HG02798 (cell line): ENCODE results near the gene NDFIP2.
A peak's percentile ranks its signal among the peaks of the same experiment; 100 is the strongest.

ENCODE experiments used
- ATAC-seq: cut with Tn5 transposase; IDR thresholded peaks from one replicate; pipeline ENCODE4 v1.9.1; 2021; ENCODE audit warnings: mild to moderate bottlenecking; ENCODE audit not compliant: unreplicated experiment, poor library complexity

NDFIP2 gene

DNA sequence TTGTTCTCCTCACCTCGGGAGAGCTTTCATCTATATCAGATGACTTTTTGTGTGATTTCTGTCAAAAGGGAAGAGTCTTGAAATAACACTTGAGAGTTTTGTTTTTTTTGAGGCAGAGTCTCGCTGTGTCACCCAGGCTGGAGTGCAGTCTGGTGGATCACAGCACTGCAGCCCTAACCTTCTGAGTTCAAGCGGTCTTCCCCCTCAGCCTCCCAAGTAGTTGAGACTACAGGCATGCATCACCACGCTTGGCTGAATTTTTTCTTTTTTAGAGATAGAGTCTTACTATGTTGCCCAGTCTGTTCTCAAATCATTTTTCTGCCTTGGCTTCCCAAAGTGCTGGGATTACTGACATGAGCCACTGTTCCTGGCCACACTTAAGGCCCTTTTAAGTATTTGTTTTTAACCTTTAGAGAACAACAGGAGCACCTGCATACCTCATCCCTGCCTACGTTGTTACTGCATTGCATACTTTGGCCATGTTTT is 11.4 kb downstream of the NDFIP2 start:
- no peak for ATAC-seq

DNA sequence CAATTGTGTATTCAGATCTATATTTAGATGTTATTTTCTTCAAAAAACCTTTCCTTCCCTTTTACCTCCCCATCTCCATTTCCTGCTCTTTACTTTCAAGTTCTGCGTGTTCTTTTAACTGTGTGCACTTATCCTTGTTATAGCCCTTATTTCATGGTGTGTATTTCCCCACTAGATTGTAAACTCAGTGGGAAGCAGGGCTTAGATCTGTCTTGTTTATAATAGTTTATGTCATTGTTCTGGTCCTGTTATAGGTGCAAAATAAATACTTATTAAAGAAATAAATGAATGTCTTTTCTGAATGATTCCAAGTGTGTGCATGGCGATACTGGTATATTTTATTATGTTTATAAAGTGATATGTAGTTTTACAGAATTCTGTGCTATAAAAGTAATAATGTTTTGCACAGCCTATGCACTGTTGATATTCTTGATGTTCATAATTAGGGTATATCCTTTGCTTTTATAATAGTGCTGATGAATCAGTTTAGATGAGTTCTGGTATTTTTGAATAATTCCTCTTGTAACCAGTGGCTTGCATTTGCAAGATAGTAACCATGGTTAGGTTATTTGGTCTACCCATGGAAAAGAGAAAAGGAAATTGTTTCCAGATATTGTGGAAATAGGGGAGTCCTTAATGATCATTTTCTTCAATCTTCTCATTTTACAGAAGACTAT is 12.1 kb downstream of the NDFIP2 start:
- no peak for ATAC-seq

DNA sequence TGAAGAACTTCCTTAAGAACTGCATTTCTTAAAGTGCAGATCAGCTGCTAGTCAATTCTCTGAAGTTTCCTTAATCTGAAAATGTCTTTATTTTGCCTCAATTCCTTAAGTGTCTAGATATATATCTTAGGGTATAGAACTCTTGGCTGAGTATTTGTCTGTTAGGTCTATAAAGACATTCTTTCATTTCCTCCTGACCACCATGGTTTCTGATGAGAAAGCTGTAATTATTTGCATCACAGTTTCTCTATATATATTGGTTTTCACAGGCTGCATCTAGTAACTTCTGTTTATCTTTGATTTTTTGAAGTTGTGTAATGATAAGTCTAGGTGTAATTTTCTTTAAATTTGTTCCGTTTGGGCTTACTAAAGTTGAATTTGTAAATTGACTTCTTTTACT is 15.2 kb downstream of the NDFIP2 start:
- peak; percentile 85 for ATAC-seq

DNA sequence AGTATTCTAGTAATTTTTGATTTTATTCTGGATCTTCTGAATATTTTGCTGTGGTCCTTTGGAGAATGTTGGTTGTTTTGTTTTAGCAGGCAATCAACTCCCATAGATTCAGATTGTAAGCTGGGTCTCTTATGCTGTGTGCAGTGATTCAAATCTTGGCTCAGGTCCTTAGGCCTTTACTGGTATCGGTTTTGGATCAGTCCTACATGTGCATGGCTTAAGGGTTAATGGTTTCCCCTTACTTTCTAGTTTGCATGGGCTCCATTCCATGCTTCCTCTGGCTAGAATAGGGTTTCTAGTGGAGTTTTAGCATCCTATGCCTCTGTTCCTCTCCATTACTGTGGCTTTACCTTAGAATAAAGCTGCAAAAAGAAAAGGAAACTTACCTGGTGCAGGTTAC is 16.1 kb downstream of the NDFIP2 start:
- ATAC-seq: no peak

DNA sequence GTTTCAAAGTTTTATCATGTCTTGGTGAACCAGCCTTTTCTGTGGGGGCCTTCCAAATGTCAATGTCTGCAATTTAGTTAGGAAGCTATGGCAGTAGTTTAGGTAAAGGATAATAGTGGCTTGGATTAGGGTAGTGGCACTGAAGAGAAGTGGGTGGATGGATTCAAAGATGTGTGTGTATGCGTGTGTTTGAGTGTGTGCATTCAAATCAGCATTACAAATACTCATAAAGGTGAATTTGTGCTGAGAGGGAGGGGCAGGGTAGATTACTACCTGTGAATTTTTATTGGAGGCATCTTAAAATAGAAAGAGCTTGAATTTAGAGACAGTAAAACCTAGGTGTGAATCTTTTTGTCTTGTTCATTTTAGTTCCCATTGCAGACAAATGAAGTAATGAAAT is 16.9 kb downstream of the NDFIP2 start:
- no peak for ATAC-seq

DNA sequence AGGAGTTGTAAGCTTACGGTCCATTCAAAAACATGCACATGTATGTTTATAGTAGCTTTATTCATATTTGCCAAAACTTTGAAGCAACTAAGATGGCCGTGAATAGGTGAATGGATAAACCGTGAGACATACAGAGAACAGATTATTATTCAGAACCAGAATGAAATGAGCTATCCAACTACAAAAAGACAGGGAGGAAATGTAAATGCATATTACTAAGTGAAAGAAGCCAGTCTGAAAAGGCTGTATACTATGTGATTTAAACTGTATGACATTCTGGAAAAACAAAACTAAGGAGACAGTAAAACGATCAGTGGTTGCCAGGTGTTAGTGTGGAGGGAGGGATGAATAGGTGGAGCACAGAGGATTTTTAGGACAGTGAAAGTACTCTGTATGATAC is 19.9 kb downstream of the NDFIP2 start:
- no peak for ATAC-seq

DNA sequence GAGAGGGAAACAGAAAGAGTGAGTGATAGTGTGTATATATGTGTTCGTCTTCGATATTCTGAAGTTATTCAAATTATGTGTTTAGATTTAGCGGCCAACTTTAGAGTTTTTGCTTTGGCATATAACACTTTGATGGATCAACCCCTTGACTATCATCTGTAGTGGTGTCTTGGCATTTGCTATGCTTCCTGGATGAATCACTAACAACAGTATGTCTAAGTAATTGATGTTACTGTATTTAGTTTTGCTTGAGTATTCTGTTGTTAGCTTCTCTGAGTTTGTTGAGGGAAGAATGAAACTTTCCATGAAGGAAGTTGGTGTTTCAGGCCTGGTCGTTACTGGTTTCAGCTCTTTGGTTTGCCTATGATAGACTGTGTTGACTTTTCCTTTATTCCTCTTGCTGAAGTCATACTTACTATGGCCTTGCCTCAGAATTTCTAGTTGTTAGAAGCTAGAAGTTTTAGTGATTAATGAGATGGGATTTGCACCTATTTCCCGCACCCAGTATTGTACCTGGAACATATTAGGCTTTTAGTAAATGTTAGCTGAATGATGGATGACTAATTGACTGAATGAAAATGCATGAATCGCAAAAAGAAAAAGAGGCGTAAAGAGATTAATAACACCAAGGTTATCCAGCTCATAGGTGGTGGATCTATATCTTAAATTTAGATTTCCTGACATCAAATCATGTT is 20.7 kb downstream of the NDFIP2 start:
- no peak for ATAC-seq

DNA sequence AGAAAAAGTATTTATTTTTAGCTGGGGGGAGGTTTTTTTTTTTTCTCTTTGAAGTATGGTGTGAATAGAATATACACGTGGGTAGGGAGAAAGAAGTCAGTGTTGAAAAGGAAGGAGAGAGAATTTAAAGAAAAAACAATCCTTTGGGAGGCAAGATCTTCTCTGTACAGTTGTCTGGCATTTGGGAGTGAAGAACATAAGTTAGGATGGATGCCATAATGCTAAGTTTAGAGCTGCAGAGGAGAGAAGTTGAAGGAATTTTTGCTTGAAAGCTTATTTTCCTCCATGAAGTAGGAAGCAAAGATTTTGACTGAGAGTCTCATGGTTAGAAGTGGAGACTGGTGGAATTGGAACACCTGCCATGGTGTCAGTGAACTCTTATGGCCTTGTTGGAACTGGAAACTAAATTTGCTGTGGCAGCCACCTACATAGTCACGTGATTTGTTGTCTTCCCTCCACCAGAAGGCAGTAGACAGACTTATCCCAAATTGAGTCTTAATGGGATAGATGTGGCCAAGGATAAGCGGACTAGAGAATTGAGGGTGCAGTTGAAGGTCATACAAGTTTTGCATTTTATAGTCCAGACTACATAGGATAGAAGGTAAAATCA is 22.0 kb downstream of the NDFIP2 start:
- ATAC-seq: no peak

DNA sequence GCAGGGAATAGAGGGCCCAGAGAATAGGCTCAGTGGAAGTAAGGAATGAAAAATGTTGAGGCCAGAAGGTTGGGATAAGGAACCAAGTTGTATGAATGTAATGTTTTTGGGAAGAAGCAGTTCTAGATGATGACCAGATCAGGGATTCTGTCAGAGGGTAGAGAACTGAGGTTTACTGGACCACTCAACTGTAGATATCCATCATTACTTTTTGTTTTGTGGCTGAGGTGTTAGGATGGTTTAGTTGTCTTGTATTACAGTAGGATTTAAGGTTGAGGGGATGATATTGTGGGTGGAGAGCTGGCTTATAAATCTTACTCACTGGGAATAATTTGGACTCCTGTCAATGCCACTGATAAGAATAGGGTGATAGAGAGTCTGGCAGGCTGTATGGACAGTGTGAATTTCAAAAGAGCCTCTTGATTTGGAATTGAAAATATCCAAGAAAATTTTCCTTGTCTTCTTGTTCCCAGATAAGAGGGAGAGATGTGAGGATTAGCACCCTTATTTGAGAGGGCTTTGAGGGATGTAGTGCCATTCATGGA is 22.6 kb downstream of the NDFIP2 start:
- ATAC-seq: no peak

DNA sequence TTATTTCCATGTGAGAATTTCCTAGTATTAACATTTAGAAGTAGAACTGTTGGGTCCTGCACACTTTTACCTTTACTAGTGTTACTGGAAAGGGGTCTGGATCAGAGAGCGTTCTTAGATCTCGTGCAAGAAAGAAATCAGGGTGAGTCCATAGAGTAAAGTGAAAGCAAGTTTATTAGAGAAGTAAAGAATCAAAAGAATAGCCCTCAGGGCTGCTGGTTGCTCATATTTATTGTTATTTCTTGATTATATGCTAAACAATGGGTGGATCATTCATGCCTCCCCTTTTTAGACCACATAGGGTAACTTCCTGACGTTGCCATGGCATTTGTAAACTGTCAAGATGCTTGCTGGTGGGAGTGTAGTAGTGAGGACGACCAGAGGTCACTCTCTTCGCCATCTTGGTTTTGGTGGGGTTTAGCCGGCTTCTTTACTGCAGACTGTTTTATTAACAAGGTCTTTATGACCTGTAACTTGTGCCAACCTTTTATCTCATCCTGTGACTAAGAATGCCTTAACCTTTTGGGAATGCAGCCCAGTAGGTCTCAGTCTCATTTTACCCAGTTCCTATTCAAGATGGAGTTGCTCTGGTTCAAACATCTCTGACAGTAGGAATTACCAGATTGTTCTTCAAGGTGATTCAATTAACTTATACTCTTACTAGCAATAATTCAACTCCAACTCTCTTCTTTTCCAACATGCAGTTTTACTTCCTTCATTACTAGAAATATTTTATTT is 27.4 kb downstream of the NDFIP2 start:
- no peak for ATAC-seq

DNA sequence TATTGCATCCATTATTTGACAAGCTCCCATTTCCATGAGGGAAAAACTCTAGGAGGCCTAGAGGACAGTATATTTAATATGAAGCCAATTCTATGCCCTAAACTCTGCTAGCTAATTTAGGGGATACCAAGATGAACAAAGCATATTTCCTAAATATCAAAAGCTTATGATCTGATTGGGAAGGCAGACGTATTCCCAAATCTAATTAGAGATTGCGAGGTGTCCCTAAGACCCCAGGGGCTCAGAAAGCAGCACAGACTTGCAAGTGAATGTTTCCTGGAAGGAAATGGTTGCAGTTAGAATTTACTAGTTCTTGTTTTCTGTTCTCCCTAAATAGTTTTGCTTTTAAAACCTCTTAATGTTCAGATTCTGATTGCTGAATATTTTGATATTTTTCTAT is 30.7 kb downstream of the NDFIP2 start:
- no peak for ATAC-seq

DNA sequence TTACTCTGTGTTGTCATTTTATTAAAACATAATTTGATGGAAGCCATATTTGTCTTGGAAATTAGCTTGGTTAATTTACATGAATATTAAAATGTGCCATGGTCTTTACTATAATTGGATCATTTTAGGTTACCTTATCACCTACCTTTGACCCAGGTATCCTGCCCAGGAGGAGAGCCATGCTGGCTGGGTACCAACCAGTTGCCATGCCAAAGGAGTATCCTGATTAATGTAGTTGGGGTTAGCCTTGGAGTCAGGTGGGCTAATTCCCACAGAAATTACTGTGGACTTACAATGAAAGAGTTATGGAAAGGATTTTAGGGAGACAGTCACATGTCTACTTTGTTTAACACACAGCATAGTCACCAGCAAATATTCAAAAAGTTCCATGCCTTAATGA is 32.0 kb downstream of the NDFIP2 start:
- ATAC-seq: no peak

DNA sequence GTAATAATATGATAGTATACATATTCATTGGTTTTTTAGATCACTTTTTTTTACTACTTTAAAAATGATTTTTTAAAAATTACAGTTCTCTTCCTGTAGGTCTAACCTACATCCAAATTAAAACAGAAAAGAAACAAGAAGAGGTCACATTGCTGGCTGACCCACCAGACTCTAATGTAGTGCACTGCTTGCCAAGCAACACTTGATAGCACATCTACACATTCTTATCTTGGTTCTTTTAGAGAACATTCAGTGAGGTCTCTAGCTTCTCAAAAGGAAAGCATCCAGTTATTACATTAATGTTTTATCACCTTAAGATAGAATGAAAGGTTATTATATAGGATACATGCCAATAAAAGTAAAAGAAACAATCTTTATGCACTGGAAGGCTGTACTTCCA is 35.6 kb downstream of the NDFIP2 start:
- ATAC-seq: no peak

DNA sequence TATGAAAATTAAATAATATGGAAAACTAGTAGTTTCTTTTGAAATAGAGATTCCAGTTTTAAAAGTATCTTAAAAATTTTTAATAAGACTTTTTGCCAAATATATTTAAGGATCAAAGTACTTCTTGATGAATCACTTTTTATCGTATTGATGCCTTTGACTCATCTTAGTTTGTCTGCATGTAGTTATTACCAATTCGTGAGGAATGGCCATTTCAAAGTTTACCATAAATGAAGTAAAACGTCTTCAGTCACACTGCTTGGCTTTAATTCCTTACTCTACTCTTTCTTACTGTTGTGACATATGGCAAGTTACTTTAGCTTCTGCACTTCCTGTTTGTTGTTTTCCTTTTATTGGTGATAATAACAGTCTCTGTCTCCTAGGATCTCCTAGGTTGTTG is 38.3 kb downstream of the NDFIP2 start:
- no peak for ATAC-seq

DNA sequence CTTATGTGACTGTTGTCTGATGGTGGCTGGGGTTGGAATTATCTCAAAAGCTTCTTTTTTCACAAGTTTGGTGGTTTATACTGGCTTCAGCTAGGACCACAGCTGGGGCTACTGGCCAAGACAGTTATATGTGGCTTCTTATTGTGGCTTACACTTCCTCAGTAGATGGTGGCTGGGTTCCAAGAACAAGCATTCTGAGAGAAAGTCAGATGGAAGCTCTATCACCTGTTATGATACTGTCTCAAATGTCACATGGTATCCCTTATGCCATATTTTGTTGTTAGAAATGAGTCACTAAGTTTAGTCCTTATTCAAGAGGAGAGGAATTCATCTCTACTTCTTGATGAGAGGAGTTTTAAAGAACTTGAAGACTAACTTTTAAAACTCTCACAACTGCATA is 41.6 kb downstream of the NDFIP2 start:
- peak; percentile 96 for ATAC-seq

DNA sequence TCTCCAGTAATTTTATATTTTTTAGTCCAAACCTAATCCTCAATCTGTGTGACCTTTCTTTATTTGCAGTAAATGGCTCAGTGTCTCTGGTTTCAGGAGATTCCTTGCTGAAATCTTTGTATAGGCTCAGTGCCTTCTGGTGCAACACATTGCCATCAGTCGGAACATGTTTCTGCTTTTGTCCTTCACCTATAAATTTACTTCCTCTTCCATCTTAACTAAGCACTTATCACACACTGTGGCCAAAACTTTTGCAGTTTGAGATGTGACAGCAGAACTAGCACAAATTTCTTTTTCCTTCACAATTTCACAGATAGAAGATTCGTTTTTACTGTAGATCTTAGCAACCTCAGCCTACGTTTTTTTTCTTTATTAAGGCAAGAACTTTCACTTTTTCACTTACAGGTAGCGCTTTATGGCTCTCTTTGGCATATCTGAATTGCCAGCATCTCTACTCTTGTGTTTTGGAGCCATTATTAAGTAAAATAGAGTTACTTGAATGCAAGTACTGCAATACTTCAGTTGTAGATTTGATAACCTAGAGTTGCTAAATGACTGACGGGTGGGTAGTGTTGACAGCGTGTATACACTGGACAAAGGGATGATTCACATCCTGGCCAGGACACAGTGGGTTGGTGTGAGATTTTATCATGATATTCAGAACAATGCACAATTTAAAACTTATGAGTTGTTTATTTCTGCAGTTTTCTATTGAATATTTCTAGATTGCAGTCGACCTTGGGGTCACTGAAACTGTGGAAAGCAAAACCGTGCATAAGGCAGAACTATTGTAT is 44.3 kb downstream of the NDFIP2 start:
- no peak for ATAC-seq

DNA sequence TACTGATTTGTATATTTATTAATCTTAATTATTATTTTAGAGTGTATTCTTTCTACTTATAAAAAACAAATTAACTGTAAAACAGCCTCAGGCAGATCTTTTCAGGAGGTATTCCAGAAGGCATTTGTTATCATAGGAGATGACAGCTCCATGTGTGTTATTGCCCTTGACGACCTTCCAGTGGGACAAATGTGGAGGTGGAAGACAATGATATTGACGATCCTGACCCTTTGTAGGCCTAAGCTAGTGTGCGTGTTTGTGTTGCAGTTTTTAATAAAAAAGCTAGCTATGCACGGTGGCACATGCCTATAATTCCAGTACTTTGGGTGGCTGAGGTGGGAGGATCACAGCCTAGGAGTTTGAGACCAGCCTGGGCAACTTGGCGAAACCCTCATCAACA is 46.7 kb downstream of the NDFIP2 start:
- no peak for ATAC-seq

DNA sequence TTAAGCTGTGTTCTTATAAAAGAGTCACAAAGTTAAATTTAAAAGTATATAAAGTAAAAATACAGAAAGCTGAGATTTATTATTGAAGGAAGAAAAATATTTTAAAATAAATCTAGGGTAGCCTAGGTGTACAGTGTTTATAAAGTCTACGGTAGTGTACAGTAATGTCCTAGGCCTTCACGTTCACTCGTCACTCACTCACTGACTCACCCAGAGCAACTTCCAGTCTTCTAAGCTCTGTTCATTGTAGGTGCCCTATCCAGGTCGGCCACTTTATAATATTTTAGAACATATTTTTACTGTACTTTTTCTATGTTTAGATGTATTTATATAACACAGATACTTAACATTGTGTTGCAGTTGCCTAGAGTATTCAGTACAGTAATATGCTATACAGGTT is 47.4 kb downstream of the NDFIP2 start:
- ATAC-seq: no peak

DNA sequence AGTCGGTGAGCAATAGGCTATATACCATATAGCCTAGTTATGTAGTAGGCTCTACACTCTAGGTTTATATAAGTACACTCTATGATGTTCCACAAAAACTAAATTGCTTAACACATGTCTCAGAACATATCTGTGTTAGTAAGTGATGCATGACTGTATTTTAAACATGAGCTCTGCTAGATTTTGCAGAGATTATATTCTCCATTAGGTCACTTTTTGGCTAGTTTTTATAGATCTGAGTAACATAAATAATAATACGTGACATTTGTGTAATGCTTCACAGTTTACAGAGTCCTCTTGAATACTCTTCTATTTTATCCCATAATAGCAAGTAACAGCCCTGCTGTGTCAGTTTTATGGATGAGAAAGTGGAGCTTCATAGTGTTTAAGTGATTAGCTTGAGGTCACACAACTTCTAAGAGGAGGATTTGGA is 47.8 kb downstream of the NDFIP2 start:
- ATAC-seq: no peak

DNA sequence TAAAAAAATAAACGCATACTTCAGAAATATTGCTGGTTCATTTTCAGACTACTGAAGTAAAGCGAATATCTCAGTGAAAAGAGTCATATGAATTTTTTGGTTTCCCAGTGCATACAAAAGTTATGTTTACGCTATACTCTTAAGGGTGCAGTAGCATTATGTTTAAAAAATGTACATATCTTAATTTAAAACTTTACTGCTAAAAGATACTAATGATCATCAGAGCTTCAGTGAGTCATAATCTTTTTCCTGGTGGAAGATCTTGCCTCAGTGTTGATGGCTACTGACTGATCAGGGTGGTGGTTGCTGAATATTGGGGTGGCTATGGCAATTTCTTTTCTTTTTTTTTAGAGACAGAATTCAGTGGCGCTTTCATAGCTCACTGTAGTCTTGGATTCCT is 48.9 kb downstream of the NDFIP2 start:
- ATAC-seq: no peak
